Activated CD8-positive, alpha-beta memory T cell treated with anti-CD3 and anti-CD28 coated beads for 24 hours (primary cell): Measurements from ENCODE around the gene ASIC3.
A peak's percentile ranks its signal among the peaks of the same experiment; 100 is the strongest.
"Not testable (repeated sequence)": the region's sequence is repeated elsewhere in the genome, so short reads cannot be mapped to it uniquely, and the experiment has no call there.

ENCODE experiments used
- DNase-seq: peaks from one replicate; pipeline ENCODE4 v3.0.0-alpha.2; 2020

The ASIC3 gene

DNA sequence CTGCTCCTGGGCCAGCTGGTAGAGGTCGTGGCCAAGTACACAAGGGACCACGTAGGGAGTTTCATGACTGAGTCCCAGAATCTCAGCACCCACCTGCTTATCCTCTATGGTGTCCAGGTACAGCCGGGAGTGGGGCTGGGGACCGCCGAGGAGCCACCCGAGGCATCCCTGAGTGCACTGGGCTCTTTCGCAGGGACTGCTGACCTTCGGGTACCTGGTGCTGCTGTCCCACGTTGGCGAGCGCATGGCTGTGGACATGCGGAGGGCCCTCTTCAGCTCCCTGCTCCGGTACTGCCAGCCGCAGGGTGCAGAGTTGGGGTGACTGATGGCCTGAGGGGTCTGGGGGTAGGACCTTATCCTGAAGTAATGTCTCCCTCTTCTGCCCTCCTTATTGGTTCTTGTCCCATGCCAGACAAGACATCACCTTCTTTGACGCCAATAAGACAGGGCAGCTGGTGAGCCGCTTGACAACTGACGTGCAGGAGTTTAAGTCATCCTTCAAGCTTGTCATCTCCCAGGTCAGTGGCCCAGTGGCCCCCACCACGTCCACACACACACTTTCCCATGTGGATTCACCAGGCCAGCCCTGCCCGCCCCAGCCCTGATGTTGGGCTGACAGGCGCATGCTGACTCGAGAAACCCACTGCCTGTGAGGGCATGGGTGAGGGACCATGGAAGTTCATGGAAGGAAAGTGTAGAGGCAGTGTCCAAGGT lies 13.9 kb upstream of the ASIC3 start:
- DNase-seq = no peak

DNA sequence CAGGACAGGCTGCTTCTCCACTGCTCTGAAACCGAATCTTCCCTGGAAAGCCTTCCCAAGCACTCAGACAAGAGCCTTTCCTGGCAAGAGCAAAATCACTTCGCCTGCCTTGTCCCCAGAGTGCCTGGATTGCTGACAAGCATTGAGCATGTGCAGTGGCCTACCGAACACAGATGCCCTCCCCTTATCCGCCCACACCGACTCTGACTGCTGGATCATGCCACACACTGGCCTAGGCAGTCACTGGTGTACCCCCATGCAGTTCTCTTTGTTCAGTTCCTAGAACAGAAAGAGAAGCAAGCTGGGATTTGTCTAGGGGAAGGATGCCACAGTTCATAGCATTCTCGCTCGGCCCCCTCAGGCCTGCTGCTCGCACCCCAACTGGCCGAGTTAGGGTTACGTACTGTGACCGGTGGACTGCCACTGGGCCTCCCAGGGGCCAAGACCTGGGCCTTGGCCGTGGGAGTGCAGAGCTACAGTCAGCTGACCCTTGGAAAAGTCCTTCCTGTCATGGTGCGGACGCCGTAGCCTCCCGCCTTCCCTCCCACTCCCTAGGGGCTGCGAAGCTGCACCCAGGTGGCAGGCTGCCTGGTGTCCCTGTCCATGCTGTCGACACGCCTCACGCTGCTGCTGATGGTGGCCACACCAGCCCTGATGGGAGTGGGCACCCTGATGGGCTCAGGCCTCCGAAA lies 13.2 kb upstream of the ASIC3 start:
- DNase-seq = no peak

DNA sequence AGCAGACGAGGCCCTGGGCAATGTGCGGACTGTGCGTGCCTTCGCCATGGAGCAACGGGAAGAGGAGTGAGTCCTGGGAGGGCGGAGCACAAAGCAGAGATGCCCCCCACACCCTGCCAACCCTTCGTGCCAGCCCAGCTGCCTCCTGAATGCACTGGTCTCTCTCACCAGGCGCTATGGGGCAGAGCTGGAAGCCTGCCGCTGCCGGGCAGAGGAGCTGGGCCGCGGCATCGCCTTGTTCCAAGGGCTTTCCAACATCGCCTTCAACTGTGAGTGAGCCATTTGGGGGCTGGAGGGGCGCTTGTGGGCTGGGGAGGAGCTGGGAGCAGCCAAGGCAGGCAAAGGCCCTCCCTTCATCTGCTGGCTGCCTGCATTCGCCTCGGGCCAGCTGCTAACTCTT lies 12.4 kb upstream of the ASIC3 start:
- DNase-seq = no peak

DNA sequence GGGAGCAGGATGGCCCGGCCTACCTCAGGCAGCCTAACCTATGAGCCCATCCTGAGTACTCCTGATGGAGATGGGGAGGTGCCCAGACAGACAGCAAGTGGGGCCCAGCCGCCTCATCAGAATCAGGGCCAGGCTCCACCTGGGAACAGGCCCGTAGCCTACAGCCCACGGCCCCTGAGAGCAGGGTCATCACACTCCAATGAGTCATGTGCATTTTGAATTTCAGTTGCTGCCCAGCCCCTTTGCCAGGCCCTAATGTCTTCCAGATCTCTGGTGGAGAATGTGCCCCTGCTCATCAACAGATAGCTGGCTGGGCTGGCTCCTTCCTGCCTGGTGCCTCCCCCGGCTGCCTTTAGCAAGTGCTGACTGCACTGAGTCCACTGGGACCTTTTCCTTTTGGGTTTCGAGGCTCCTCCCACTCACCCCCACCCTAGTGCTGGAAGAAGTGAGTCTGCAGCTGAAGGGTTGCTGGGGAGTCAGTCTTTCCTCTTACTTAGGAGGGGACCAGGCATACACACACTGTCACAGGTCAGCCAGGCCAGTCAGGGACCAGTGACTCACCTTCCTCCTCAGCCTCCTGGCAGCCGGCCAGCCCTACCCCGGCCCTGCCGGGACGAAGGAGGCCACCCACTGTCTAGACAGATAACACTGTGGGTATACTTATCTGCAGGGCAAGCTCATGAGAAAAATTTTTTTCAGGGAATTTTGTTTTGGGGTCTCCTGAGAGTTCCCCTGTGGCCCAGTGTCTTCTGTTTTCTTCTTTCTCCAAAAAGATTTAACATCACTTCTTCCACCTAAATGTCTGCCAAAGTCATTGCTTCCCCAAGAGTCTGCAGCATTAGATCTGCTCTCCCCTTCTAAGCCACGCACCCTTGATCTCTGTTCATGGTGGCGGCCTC lies 9.1 kb upstream of the ASIC3 start:
- DNase-seq = peak; percentile 87

DNA sequence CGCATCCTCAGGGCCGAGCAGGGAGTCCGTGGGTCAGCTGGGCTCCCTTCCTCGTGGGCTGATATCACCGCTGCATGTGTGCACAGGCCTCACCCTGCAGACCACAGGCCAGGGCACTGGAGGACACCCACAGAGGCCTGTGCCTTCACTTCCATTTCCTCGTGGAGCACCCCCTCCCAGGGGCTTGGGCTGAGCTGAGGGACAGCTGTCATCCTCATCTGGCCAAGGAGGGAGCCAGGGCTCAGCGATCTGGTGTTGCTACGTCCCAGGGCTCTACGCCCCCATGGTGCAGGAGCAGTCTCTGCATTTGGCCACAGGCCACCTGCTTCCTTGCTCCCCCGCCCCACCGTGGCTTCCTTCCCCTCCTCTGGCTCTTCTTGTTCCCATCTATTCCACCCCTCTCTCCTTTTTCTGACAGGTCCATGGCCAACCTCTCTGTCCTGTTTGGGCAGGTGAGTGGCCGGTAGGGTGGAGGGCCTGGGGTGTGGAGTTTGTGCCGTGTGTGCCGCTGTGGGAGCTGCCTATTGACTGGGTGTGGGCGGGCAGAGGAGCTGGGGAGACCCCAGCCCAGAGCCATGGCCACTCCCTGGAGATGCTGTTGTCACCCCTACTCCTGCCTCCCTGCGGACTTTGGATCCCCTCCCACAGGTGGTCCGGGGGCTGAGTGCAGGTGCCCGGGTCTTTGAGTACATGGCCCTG lies 8.3 kb upstream of the ASIC3 start:
- DNase-seq = peak; percentile 59

DNA sequence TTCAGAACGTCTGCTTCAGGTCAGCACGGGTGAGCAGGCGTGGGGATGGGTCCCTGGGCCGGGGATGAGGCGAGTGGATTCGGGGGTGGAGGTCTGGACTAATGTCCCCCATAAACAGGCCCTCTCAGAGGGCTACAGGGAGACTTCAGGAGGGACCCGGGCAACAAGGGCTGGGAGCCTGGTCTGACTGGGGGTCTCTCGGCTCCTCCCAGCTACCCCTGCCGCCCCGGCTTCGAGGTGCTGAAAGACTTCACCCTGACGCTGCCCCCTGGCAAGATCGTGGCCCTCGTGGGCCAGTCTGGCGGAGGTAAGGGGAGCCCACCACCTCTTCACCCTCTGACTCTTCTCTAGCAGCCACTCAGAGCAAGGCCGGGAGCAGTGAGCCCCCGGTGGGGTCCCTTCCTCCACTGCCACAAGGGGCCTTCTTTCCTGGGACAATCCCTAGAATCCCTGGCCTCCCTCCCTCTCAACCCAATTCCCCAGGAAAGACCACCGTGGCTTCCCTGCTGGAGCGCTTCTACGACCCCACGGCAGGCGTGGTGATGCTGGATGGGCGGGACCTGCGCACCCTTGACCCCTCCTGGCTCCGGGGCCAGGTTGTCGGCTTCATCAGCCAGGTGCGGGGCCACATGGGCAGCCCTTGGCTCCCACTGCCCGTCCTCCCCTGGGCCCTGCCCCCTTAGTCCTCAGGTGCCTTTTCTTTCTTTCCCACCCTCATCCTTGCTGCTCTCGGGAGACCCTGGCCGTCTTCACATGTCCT lies 7.5 kb upstream of the ASIC3 start:
- DNase-seq = no peak

DNA sequence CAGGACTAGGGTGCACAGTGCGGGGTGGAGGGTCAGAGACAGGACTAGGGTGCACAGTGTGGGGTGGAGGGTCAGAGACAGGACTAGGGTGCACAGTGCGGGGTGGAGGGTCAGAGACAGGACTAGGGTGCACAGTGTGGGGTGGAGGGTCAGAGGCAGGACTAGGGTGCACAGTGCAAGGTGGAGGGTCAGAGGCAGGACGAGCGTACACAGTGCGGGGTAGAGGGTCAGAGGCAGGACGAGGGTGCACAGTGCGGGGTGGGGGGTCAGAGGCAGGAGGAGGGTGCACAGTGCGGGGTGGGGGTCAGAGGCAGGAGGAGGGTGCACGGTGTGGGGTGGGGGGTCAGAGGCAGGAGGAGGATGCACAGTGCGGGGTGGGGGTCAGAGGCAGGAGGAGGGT lies 4.9 kb upstream of the ASIC3 start:
- DNase-seq = not testable (repeated sequence)

DNA sequence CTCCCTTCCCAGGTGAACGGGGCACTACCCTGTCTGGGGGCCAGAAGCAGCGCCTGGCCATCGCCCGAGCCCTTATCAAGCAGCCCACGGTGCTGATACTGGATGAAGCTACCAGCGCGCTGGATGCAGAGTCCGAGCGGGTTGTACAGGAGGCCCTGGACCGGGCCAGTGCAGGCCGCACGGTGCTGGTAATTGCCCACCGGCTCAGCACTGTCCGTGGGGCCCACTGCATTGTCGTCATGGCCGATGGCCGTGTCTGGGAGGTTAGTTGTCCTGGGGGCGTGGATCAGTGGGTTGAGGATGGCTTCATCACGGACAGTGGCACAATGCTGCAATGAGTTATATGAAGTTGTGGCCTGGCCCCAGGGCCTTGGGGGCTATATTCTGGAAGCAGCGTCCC lies 4.4 kb upstream of the ASIC3 start:
- DNase-seq = no peak

DNA sequence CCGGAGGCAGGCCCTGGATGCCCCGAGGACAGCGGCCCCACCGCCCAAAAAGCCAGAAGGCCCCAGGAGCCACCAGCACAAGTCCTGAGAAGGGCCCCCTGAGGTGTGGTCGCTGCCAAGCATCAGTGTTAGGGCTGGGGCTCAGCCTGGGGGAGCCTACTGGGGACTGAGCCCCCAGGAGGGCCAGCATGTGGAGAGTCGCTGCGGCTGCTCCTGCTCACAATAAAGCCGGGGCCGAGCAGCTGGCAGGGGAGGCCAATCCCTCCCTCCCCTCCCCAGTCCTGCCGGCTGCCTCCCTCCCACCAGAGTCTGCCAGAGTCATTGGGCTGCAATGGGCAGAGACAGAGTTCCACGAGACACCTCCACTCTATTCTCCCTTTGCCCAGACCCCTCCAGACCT lies 3.1 kb upstream of the ASIC3 start:
- no peak for DNase-seq

DNA sequence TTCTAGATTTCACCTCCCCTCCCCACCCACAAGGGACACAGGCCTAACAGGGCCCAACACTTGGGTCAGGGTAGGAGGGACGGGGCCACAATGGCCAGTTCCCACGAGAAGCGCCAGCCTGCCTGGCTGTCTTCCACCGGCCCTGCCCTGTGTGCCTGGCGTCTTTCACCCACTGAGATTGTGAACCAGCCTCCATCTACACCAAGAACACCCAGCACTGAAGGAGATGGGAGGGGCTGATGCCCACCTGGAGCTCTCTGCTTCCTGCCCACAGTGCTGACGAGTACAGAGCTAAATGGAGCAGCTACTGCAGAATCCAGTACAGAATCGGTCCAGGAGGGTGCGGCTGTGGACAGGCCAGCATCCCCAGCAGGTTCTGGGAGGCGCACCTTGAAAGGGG lies 2.4 kb upstream of the ASIC3 start:
- no peak for DNase-seq

DNA sequence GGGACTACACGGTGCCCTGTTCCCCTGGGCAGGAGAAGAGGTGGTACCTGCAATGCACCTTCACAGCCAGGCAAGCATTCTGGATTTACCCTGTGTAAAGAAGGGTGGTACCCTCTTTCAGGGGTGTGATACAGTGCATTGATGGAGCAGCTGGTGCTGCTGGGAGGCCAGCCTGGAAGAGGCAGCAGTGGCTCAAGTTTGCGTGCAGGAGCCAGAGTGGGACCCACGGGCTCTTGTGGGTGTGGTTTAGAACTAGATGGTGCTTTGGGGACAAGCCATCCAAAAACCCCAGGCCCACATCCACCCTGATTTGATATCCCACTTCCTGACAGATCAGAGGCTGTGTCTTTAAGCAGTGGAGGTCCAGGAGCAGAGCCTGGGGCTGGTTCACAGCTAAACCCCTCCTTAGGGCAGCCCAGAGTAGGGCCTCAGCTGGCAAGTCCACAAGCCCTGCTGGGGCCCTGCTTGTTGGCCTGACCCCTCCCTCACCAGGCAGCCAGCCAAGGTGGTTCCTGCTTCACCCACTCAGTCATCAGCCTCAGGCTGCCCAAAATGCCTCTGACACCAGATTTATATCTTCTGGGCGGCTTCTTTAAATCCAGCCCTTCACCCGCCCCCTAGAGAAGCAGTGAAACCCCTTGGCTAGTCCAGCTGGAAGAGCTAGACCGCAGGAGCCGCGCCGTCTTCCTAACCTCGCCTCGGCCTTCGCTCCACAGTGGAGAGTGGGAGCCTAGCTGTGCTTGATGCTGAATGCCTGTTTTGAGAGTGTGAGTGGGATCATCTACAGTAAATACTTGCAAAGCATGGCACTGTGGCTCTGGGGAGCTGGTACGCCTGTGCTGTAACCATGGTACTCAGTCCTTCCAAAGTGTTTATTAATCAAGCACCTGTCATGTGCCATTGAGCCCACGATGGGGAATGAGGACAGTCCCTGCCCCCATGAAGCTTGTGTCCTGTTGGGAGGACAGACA lies 1.4 kb upstream of the ASIC3 start:
- no peak for DNase-seq

DNA sequence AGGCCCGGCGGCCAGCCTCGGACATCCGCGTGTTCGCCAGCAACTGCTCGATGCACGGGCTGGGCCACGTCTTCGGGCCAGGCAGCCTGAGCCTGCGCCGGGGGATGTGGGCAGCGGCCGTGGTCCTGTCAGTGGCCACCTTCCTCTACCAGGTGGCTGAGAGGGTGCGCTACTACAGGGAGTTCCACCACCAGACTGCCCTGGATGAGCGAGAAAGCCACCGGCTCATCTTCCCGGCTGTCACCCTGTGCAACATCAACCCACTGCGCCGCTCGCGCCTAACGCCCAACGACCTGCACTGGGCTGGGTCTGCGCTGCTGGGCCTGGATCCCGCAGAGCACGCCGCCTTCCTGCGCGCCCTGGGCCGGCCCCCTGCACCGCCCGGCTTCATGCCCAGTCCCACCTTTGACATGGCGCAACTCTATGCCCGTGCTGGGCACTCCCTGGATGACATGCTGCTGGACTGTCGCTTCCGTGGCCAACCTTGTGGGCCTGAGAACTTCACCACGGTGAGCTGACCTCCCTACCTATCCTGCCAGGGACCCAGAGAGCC lies 656 bp downstream of the ASIC3 start:
- DNase-seq = no peak

DNA sequence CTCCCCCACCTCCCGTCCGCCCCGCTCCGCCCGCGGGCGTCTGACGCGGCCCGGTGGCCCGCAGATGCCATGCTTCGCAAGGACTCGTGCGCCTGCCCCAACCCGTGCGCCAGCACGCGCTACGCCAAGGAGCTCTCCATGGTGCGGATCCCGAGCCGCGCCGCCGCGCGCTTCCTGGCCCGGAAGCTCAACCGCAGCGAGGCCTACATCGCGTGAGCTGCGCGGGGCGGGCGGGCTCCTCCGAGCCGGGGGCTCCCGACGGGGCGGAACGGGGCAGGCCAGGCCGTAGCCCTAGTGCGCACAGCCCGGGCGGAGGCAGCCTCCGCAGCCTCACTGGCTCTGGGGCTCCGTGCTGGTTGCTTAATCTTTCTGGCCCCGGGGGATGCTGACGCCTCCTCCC lies 2.8 kb downstream of the ASIC3 start:
- DNase-seq = peak; percentile 81

DNA sequence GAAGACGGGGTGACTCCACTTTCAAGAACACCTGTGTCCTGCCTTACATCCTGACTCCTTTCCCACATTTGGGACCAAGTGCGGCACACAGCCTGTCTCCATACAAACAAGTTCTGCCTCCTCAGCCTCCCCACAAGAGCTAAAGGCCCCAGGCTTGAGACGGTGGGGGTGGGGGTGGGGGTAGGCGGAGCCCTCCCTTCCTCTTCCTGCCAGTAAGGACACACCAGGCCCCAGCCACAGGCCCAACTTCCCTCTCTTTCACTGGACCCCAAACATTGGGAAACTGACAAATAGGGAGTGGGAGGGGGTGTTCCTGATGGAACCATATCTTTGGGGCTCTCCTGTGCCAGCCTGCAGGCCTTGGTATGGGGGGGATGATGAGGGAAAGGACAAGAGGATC lies 4.8 kb downstream of the ASIC3 start:
- no peak for DNase-seq

DNA sequence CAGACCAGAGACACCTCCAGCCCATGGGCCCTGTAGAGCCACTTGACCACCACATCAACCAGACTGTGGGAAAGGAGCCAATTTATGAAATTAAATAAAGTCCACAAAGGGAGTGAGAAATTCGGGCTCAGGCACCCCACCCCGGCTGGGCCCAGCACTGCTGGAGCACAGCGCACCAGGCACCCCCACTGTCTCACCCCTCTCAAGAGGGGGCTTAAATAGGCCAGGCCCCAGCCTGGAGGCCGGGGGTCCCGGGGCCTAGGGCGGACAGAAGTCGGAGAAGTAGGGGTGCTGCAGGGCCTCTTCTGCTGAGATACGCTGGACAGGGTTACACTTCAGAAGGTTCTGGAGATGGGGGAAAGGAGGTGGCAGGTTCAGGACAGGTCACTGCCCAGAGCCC lies 5.4 kb downstream of the ASIC3 start:
- DNase-seq = no peak

DNA sequence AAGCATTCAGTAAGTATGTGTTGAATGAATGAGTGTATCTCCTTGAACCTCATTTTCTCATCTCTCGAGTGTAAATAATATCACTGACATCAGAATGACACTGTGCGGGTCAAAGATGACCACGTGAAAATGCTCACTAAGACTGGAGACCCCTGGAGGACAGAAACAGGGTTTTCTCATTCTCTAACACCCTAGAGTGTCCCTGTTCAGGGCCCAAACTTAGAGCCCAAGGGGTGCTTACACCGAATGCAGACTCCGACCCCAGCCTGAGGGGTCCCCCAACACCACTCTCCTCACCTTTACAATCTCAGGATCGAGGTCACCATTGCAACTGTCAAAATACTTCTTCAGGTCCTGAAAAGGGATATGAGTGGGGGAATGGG lies 7.9 kb downstream of the ASIC3 start:
- DNase-seq = no peak

DNA sequence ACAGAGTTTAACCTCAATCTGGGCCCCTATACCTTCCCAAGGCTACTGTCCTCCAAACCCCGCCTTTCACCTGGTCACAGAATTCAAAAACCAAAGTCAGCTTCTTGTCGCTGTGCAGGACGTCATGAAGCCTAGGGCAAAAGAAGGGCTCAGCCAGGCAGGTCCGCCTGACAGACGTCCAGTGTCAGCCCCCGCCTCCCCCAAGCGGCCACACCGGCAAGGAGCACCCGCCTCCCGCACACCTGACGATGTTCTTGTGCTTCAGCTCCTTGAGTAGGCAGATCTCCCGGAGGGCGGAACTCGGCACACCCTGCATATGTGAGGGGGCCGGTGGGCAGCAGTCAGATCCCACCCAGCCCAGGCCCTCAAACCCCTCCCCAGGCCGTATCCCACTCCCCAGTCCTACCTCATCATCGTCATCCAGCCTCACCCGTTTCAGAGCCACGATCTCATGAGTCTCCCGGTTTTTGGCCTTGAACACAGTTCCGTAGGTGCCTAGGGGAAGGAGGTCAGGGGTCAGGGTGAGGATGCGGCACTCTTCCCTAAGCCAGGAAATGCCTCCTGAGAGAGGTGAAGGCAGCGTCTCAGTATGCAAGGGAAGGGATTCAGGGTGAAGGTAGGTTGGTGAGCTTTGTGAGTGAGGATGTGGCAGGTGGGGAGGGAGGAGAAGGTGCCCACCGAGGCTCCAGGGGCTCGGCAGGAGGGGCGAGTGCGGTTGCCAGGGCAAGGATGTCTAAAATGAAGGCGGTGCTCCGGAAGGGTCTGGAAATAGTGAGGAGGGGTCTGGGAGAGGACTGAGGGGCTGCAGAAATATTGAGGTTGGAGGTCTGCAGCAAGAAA lies 8.6 kb downstream of the ASIC3 start:
- no peak for DNase-seq

DNA sequence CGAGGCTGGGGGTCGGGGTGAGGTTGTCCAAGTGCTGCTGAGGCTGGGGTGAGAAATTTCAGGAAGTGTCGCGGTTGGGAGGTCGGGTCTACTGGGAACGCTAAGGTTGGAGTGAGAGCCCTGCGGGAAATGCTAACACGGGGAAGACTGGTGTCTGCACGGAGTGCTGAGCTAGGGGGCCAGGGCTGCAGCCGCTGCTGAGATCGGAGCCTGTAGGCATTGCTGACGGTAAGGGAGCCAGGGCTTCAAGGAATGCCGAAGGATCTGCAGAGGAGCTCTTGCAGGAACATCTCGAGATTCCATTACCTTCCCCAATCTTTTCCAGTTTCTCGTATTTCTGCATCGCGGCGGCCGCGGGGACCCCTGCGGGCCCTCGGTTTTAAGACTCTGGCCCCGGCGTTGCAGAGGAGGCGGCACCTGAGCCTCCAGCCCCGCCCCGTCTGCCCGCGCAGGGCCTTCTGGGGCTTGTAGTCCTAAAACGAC lies 9.2 kb downstream of the ASIC3 start, which contains the start of gene CDK5:
Gene CDK5 (minus strand): TSS at position 392 of the 483 bp plus-strand sequence. CDS start 49 bp downstream, at position 343.
- DNase-seq = no peak

DNA sequence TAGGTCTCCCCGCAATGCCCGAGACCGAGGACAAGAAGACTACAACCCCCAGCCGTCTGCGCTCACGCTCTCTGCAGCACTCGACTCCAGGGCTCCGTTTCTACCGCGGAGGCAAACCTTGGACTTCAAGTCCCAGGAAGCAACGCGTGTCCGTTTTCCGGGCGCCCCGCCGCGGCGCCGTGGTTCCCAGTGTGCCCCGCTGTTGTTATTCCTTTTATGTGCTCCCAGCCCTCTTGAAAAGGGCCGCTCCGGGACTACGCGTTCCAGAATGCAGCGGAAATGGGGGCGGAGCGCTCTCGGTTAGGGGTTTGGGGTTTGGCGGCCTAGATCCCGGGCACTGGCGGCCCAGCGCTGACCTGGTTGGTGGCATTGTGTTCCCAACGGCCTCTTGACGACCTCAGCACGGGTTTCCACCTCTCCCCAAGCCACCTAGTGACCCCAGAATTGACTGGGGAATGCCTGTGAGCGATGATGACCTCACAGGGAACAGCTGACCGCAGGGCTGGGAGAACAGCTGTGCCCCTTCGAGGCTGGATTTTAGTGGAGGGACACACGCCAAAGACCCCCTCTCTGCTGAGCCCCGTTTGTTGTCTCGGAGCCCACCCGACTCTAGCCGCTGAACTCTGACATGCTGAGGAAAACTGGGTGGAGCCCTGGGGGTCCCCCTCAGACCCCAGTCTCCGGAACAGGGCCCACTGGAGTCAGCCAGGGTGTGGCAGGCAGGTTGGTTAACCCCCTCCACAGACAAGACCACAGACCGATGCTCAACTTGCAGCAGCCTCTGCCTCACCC lies 9.9 kb downstream of the ASIC3 start:
- peak; percentile 95 for DNase-seq
